Stimulated activated CD8-positive, alpha-beta memory T cell treated with anti-CD3 and anti-CD28 coated beads, Interleukin-15, amount 100 ng/mL, for 48 hours (primary cell): Measurements from ENCODE around the gene OR10G4.
"Not testable (repeated sequence)": the region's sequence is repeated elsewhere in the genome, so short reads cannot be mapped to it uniquely, and the experiment has no call there.

ENCODE experiments used
- DNase-seq, 2 donors: peaks; one replicate each; pipeline ENCODE4 v3.0.0-alpha.2; 2020; ENCODE audit warnings: low read depth in 2 of 2

OR10G4 gene

GRCh38 chr11:124012697-124013096, at the start of gene OR10G4:
OR10G4 (plus strand) TSS chr11:124012997; CDS start chr11:124015575, 2,578 bp downstream.
- no peak for DNase-seq

- no peak for DNase-seq
Observed at GRCh38 chr11:123973816-123974215, 39.0 kb upstream of the OR10G4 start.

- no peak for DNase-seq
Observed at GRCh38 chr11:123976770-123977560, 35.8 kb upstream of the OR10G4 start.

- DNase-seq = no peak
Observed at GRCh38 chr11:123977731-123978347, 35.0 kb upstream of the OR10G4 start, which contains the start of gene OR10S1. OR10S1 (minus strand) TSS chr11:123977781; CDS start chr11:123977664, 117 bp downstream.

GRCh38 chr11:123979311-123979710, 33.5 kb upstream of the OR10G4 start:
- no peak for DNase-seq

GRCh38 chr11:123995119-123995518, 17.7 kb upstream of the OR10G4 start, which contains the start of gene OR10G6:
OR10G6 (minus strand) TSS chr11:123995161; CDS start chr11:123995161, 0 bp downstream.
- DNase-seq = no peak

GRCh38 chr11:124015837-124016236, 3.0 kb downstream of the OR10G4 start:
- DNase-seq = not testable (repeated sequence)

- no peak for DNase-seq
Observed at GRCh38 chr11:124026498-124026897, 13.7 kb downstream of the OR10G4 start, which contains the start of gene OR10G8. OR10G8 (plus strand) TSS chr11:124026798; CDS start chr11:124029623, 2,825 bp downstream.

GRCh38 chr11:124036666-124037065, 23.9 kb downstream of the OR10G4 start:
- DNase-seq = no peak

GRCh38 chr11:124039557-124039956, 26.8 kb downstream of the OR10G4 start:
- no peak for DNase-seq

- DNase-seq = no peak
Observed at GRCh38 chr11:124041254-124041653, 28.5 kb downstream of the OR10G4 start, which contains the start of gene OR10G7. OR10G7 (minus strand) TSS chr11:124041325; CDS start chr11:124039001, 2,324 bp downstream.

- DNase-seq = no peak
Observed at GRCh38 chr11:124043420-124043819, 30.6 kb downstream of the OR10G4 start.

- DNase-seq = no peak
Observed at GRCh38 chr11:124050748-124051147, 38.0 kb downstream of the OR10G4 start.

- no peak for DNase-seq
Observed at GRCh38 chr11:124052966-124053365, 40.2 kb downstream of the OR10G4 start.
